PC-9 (cell line): Measurements from ENCODE around the gene CISTR.
"Not testable (repeated sequence)": the region's sequence is repeated elsewhere in the genome, so short reads cannot be mapped to it uniquely, and the experiment has no call there.

Experiments
- EZH2 ChIP-seq: fragments of 200-600 bp; sonication (generic); IDR thresholded peaks from 2 replicates; pipeline ENCODE4 v1.8.0; 2017; ENCODE audit warnings: antibody characterized with exemption, low read depth
- TF ChIP-seq, protein P1 (sequence below): fragments of 200-600 bp; sonication (generic); conservative IDR thresholded peaks from 2 replicates; pipeline ENCODE4 v1.6.1; 2017; ENCODE audit warnings: mixed run types, antibody characterized with exemption, mild to moderate bottlenecking, moderate library complexity

DNA sequence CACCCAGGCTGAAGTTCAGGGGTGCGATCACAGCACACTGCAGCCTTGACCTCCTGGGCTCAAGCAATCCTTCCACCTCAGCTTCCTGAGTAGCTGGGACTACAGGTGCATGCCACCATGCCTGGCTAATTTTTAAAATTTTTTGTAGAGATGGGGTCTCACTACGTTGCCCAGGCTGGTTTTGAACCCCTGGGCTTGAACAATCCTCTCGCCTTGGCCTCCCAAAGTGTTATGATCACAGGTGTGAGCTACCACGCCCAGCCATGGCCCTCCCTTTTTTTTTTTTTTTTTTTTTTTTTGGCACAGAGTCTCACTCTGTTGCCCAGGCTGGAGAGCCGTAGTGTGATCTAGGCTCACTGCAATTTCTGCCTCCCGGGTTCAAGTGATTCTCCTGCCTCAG lies 33.2 kb downstream of the CISTR start:
- TF ChIP-seq, protein P1, sequence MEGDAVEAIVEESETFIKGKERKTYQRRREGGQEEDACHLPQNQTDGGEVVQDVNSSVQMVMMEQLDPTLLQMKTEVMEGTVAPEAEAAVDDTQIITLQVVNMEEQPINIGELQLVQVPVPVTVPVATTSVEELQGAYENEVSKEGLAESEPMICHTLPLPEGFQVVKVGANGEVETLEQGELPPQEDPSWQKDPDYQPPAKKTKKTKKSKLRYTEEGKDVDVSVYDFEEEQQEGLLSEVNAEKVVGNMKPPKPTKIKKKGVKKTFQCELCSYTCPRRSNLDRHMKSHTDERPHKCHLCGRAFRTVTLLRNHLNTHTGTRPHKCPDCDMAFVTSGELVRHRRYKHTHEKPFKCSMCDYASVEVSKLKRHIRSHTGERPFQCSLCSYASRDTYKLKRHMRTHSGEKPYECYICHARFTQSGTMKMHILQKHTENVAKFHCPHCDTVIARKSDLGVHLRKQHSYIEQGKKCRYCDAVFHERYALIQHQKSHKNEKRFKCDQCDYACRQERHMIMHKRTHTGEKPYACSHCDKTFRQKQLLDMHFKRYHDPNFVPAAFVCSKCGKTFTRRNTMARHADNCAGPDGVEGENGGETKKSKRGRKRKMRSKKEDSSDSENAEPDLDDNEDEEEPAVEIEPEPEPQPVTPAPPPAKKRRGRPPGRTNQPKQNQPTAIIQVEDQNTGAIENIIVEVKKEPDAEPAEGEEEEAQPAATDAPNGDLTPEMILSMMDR = not testable (repeated sequence)
- not testable (repeated sequence) for TF ChIP-seq EZH2
